ENCODE measurements around the gene FAM110A. TPM values are rescaled to one million over a fixed set of nuclear protein-coding genes. Genes with fewer than 3 reads are reported as not detected.

Gene FAM110A
- total and polyA plus RNA-seq, 2 of the 8 experiments (the other 6 are each of a cell fraction or from before 2014, with no cell fraction given), result 10.1 to 10.9 TPM

DNA sequence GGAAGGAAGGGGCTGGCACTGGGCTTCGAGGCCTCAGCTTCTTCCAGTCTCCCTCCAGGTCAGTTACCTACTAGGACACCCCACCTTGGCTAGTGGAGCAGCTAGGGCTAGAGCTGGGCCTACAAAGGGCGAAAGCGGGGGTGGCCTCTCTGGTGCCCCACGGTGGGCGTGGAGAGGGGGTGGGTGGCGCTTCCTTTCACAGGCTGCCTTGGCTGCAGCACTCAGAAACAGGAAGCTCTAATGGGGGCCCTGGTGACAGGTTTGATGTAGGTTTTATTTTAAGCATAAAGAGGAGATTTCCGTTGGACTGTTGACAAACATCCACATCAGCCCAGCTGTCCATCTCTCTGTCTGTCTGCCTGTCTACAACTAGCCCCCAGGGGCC lies 13.4 kb downstream of the FAM110A start (continued):
- no peak for TF ChIP-seq POLR2AphosphoS5 (IDR thresholded peaks at IDR 0.05; ENCODE audit: low read depth, low read length)
